Calu3 (cell line): Measurements from ENCODE around the gene ZSWIM1. TPM values are rescaled to one million over a fixed set of nuclear protein-coding genes. Genes with fewer than 3 reads are reported as not detected.

Experiments used
- BruUV-seq: library from RNA; stranded (reverse); fragments of 400-500 nt; replicated peaks from 2 replicates; lab custom pipeline; 2021; lab: Mats Ljungman, UMichigan
- CTCF ChIA-PET: fragments of 300-600 bp; sonication (Branson Sonifier 250); formaldehyde crosslinking; loops from one replicate; lab custom pipeline; 2022; ENCODE audit warnings: antibody characterized with exemption; lab: Charles Lee
- DNase-seq: peaks from one replicate; pipeline ENCODE4 v3.0.0; 2022
- H3K27ac Mint-ChIP-seq: one replicate; pipeline ENCODE4 v1.8.0; 2022; ENCODE audit warnings: mixed read lengths; ENCODE audit not compliant: unreplicated experiment
- H3K27me3 Mint-ChIP-seq: one replicate; pipeline ENCODE4 v1.8.0; 2022; ENCODE audit warnings: mixed read lengths; ENCODE audit not compliant: unreplicated experiment
- H3K36me3 Mint-ChIP-seq: one replicate; pipeline ENCODE4 v1.8.0; 2022; ENCODE audit warnings: mild to moderate bottlenecking, moderate library complexity, mixed read lengths; ENCODE audit not compliant: insufficient read depth, unreplicated experiment
- H3K4me1 Mint-ChIP-seq: one replicate; pipeline ENCODE4 v1.8.0; 2022; ENCODE audit warnings: mild to moderate bottlenecking, low read depth, mixed read lengths; ENCODE audit not compliant: unreplicated experiment
- H3K4me3 Mint-ChIP-seq: one replicate; pipeline ENCODE4 v1.8.0; 2022; ENCODE audit warnings: mild to moderate bottlenecking, low read depth, moderate library complexity, mixed read lengths; ENCODE audit not compliant: unreplicated experiment
- H3K9me3 Mint-ChIP-seq: one replicate; pipeline ENCODE4 v1.8.0; 2022; ENCODE audit warnings: low read depth, mixed read lengths; ENCODE audit not compliant: unreplicated experiment
- intact Hi-C: fragments of 100-400 bp; cut with micrococcal nuclease; formaldehyde crosslinking; loops from one replicate; pipeline ENCODE4 v1.10.0; 2022; ENCODE audit not compliant: unreplicated experiment
- total RNA-seq: library from RNA; stranded (reverse); gene quantifications from 2 replicates; pipeline ENCODE4 v1.2.3, GENCODE V29; 2022
- TF ChIP-seq, protein P1 (sequence below): fragments of 200-600 bp; IDR thresholded peaks from one replicate; pipeline ENCODE4 v1.8.0; 2022; ENCODE audit warnings: antibody characterized with exemption; ENCODE audit not compliant: unreplicated experiment

ZSWIM1 gene
- total RNA-seq, 1 experiment from 2014 or later, result 20.2 TPM

DNA sequence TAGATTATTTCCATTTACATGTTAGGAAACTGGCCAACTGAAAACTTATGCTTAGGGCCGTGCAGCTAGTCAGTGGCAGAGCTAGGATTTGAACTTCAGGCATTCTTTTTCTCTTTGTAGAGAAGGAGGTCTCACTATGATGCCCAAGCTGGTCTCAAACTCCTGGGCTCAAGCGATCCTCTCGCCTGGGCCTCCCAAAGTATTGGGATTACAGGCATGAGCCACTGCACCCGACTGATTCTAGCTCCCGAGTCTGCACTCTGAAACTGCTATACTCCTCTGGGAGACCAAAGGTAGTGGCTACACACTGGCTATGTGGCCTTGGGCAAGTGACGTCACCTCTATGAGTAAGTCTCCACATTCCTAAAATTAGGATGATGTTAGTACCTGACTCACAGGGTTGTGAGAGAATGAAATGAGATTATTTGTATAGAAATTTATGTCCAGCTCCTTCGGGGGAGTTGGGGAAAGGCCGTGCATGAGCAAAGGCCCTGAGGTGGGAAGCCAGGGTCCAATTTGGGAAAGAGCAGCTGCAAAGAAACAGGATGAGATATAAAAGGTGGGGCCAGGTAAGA lies 24.6 kb downstream of the ZSWIM1 start:
- intact Hi-C loops, result no loop called here
- TF ChIP-seq, protein P1, sequence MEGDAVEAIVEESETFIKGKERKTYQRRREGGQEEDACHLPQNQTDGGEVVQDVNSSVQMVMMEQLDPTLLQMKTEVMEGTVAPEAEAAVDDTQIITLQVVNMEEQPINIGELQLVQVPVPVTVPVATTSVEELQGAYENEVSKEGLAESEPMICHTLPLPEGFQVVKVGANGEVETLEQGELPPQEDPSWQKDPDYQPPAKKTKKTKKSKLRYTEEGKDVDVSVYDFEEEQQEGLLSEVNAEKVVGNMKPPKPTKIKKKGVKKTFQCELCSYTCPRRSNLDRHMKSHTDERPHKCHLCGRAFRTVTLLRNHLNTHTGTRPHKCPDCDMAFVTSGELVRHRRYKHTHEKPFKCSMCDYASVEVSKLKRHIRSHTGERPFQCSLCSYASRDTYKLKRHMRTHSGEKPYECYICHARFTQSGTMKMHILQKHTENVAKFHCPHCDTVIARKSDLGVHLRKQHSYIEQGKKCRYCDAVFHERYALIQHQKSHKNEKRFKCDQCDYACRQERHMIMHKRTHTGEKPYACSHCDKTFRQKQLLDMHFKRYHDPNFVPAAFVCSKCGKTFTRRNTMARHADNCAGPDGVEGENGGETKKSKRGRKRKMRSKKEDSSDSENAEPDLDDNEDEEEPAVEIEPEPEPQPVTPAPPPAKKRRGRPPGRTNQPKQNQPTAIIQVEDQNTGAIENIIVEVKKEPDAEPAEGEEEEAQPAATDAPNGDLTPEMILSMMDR, result no peak
- Mint-ChIP-seq H3K36me3 (peaks cover under 1% of the 10 kb centered on the region), H3K27me3 (peaks cover 7% of the 10 kb centered on the region), H3K4me3 (no peak overlapping the region), H3K4me1 (peaks cover 9% of the 10 kb centered on the region), H3K9me3 (no peaks in the 10 kb centered on the region), H3K27ac (no peak overlapping the region)
- CTCF ChIA-PET, result interaction anchor here (0.7 to 1.3 kb wide), 4 partner anchors 13 to 64 kb away, joined by 3 read pairs; no protein-coding TSS in a partner anchor
- BruUV-seq, result no TSS peak
- peak; percentile 39 for DNase-seq

DNA sequence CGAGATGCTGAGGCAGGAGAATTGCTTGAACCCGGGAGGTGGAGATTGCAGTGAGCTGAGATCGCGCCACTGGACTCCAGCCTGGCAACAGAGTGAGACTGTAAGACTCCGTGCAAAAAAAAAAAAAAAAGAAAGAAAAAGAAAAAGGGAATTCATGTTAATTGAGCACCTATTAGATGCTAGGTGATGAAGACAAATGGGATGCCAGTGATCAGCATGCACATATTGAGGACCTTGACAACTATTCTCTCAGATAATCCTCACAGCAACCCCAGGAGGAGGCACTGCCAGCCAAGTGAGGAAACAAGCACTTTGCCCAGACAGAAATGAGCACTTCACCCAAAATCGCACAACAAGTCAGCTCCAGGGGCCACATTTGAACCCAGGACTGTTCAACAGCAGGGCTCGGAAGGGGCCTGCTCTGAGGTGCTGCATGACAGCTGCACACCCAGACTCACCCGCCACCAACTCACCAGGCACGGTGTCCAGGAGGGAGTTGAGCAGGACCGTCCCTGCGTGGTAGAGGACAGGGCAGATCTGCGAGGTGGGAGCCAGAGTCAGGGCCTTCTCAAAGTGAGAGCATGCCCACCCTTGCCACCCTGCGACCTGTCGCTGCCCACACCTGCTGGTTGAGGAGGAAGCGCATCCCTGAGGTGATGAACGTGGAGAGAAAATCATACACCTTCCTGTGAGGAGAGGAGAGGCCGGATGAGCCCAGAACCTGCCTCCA lies 26.4 kb downstream of the ZSWIM1 start:
- Mint-ChIP-seq H3K9me3 (no peaks in the 10 kb centered on the region), H3K27ac (no peak overlapping the region), H3K36me3 (peaks cover 14% of the 10 kb centered on the region), H3K4me1 (peaks cover 18% of the 10 kb centered on the region), H3K27me3 (peaks cover 25% of the 10 kb centered on the region), H3K4me3 (no peak overlapping the region)
- CTCF ChIA-PET, result interaction anchor here (0.6 kb wide), 1 partner anchor 197 kb away, joined by 3 read pairs; no protein-coding TSS in a partner anchor
- intact Hi-C loops, result no loop called here
- no peak for DNase-seq
- BruUV-seq, result no TSS peak
- TF ChIP-seq, protein P1, result no peak

DNA sequence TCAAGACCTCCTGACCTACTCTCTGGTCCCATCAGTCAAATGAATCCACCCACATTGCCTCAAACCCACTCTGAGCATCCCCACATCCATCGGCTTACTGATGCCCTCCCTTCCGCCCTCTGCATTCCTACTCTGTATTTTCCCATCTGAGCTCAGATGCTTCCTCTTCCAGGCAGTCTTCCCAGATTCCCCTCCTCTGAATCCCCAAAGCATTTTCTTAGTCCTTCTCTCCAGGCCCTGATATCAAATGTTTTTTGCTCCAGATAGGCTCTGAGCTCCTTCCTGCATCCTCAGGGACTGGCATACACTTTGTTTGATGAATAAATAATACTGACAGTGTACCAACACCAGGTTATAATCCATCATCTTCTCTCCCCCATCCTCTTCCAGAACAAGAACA lies 27.1 kb downstream of the ZSWIM1 start:
- TF ChIP-seq, protein P1, result no peak
- Mint-ChIP-seq H3K9me3 (no peaks in the 10 kb centered on the region), H3K27me3 (peaks cover 32% of the 10 kb centered on the region), H3K4me1 (peaks cover 18% of the 10 kb centered on the region), H3K4me3 (no peak overlapping the region), H3K27ac (no peak overlapping the region), H3K36me3 (peaks cover 14% of the 10 kb centered on the region)
- no peak for DNase-seq
- intact Hi-C loops, result no loop called here
- BruUV-seq, result no TSS peak
- CTCF ChIA-PET, result no interaction called here

DNA sequence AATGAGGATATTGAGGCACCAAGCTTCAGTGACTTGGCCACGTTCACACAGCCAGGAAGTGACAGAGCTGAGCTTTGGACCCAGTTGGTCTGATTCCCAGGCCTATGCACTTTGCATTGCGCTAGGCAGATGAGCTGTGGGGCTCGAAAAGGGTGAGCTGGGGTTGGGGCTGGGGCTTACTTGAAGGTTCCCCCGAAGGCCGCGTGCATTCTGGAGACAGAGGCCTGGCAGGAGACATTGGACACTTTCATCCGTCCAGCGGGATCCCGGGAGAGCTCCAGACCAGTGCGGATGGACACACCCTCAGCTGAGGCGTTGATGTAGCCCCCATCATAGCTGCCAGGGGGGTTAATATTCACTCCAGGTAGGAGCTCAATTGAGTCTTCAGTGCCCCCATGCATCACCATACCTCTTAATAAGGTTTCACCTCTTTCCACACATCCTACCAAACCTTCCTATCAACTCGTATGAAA lies 28.3 kb downstream of the ZSWIM1 start:
- Mint-ChIP-seq H3K9me3 (no peaks in the 10 kb centered on the region), H3K27ac (no peak overlapping the region), H3K36me3 (peaks cover 14% of the 10 kb centered on the region), H3K4me1 (peaks cover 18% of the 10 kb centered on the region), H3K27me3 (peaks cover 32% of the 10 kb centered on the region), H3K4me3 (no peak overlapping the region)
- no peak for DNase-seq
- CTCF ChIA-PET, result interaction anchor here (0.6 to 1.6 kb wide), 2 partner anchors 16 to 24 kb away, joined by 3 to 4 read pairs; no protein-coding TSS in a partner anchor
- intact Hi-C loops, result no loop called here
- no TSS peak for BruUV-seq
- TF ChIP-seq, protein P1, result no peak
